PC-9 (cell line): Measurements from ENCODE around the gene CACNA1I. TPM values are rescaled to one million over a fixed set of nuclear protein-coding genes. Genes with fewer than 3 reads are reported as not detected.

Experiments used
- BruUV-seq: library from RNA; stranded (reverse); fragments of 400-500 nt; replicated peaks from 2 replicates; lab custom pipeline; 2021; lab: Mats Ljungman, UMichigan
- CTCF ChIA-PET: fragments of 300-600 bp; sonication (Branson Sonifier 250); formaldehyde crosslinking; loops from one replicate; lab custom pipeline; 2022; ENCODE audit warnings: antibody characterized with exemption; lab: Charles Lee
- POLR2A ChIA-PET: fragments of 300-600 bp; sonication (Branson Sonifier 250); formaldehyde crosslinking; loops from one replicate; lab custom pipeline; 2022; ENCODE audit warnings: antibody characterized with exemption; ENCODE audit not compliant: unreplicated experiment; lab: Charles Lee
- DNase-seq, 2 experiments: peaks; one replicate each; pipeline versions ENCODE4 v3.0.0 to v3.0.0-alpha.2; 2015 to 2022; ENCODE audit warnings: mixed read lengths in 1 of 2
- H2AFZ ChIP-seq: fragments of 200-600 bp; sonication (generic); 2 replicates; pipeline ENCODE4 v1.8.1; 2017; ENCODE audit warnings: antibody characterized with exemption
- H3F3A ChIP-seq: fragments of 200-600 bp; sonication (generic); 2 replicates; pipeline ENCODE4 v1.8.1; 2017; ENCODE audit warnings: antibody characterized with exemption, mild to moderate bottlenecking, low read depth; ENCODE audit not compliant: insufficient read depth
- H3K27ac ChIP-seq: fragments of 200-600 bp; sonication (generic); 2 replicates; pipeline ENCODE4 v1.6.1; 2016; ENCODE audit warnings: mixed run types
- H3K27me3 ChIP-seq: fragments of 200-600 bp; sonication (generic); 2 replicates; pipeline ENCODE4 v1.6.1; 2016; ENCODE audit warnings: low read depth, mixed run types; ENCODE audit not compliant: insufficient read depth
- H3K36me3 ChIP-seq: fragments of 200-600 bp; sonication (generic); 2 replicates; pipeline ENCODE4 v1.6.1; 2016; ENCODE audit warnings: low read depth, mixed run types
- H3K4me1 ChIP-seq: fragments of 200-600 bp; sonication (generic); replicated peaks from 2 replicates; pipeline ENCODE4 v1.6.1; 2016; ENCODE audit warnings: mixed run types; ENCODE audit not compliant: insufficient read depth
- H3K4me2 ChIP-seq: fragments of 200-600 bp; sonication (generic); 2 replicates; pipeline ENCODE4 v1.6.1; 2017; ENCODE audit warnings: mixed run types
- H3K4me3 ChIP-seq: fragments of 200-600 bp; sonication (generic); 2 replicates; pipeline ENCODE4 v1.6.1; 2016; ENCODE audit warnings: mixed run types
- H3K79me2 ChIP-seq: fragments of 200-600 bp; sonication (generic); 2 replicates; pipeline ENCODE4 v1.6.1; 2017; ENCODE audit warnings: low read depth, mixed run types
- H3K9me2 ChIP-seq: fragments of 200-600 bp; sonication (generic); 2 replicates; pipeline ENCODE4 v1.8.1; 2017; ENCODE audit warnings: mild to moderate bottlenecking; ENCODE audit not compliant: insufficient read depth
- H3K9me3 ChIP-seq: fragments of 200-600 bp; sonication (generic); 2 replicates; pipeline ENCODE4 v1.8.1; 2016; ENCODE audit warnings: low read depth; ENCODE audit not compliant: insufficient read depth
- H4K20me1 ChIP-seq: fragments of 200-600 bp; sonication (generic); 2 replicates; pipeline ENCODE4 v1.8.1; 2017; ENCODE audit not compliant: insufficient read depth
- CTCF ChIP-seq: fragments of 200-600 bp; sonication (generic); conservative IDR thresholded peaks from 2 replicates; pipeline ENCODE4 v1.6.1; 2017; ENCODE audit warnings: mixed run types, antibody characterized with exemption, mild to moderate bottlenecking, moderate library complexity
- EZH2 ChIP-seq: fragments of 200-600 bp; sonication (generic); IDR thresholded peaks from 2 replicates; pipeline ENCODE4 v1.8.0; 2017; ENCODE audit warnings: antibody characterized with exemption, low read depth
- intact Hi-C: fragments of 100-400 bp; cut with micrococcal nuclease; formaldehyde crosslinking; loops from one replicate; pipeline ENCODE4 v1.10.0; 2022; ENCODE audit not compliant: unreplicated experiment
- total RNA-seq: library from RNA; stranded (reverse); gene quantifications from 2 replicates; pipeline ENCODE4 v1.2.3, GENCODE V29; 2021

The CACNA1I gene
- total RNA-seq, 1 experiment from 2014 or later, result 2.8 TPM

- Histone ChIP-seq H3K36me3 (no peaks in the 10 kb centered on the region), H3K9me3 (no peaks in the 10 kb centered on the region), H3F3A (peaks cover 3% of the 10 kb centered on the region; the same call in 1 of the 2 replicates), H3K4me2 (0 out of 2 replicates have a peak overlapping the region, but pooled peaks have one; percentile 9), H3K4me3 (no peak overlapping the region), H3K79me2 (no peaks in the 10 kb centered on the region), H3K27ac (no peak overlapping the region), H4K20me1 (no peaks in the 10 kb centered on the region), H3K27me3 (no peaks in the 10 kb centered on the region), H3K9me2 (no peaks in the 10 kb centered on the region), H2AFZ (no peak overlapping the region), H3K4me1 (peaks cover 16% of the 10 kb centered on the region)
- peak; percentile 25 to 66 for DNase-seq
- POLR2A ChIA-PET, result no interaction called here
- intact Hi-C loops, result no loop called here
- no TSS peak for BruUV-seq
- TF ChIP-seq CTCF (no peak), EZH2 (no peak)
- CTCF ChIA-PET, result interaction anchor here (0.5 kb wide), 1 partner anchor 94 kb away, joined by 11 read pairs; no protein-coding TSS in a partner anchor
These were observed 83.2 kb downstream of the CACNA1I start for GRCh38 chr22:39653787-39654077.

- H3K27me3 ChIP-seq, result no peaks in the 10 kb centered on the region
- H3K4me1 ChIP-seq, result peaks cover 16% of the 10 kb centered on the region
- H3F3A ChIP-seq, result peaks cover 5% of the 10 kb centered on the region; the same call in 1 of the 2 replicates
- no peak overlapping the region for H3K4me2 ChIP-seq
- no peaks in the 10 kb centered on the region for H3K9me2 ChIP-seq
- ChIA-PET POLR2A (no interaction called here), CTCF (interaction anchor here (0.5 kb wide), 1 partner anchor 94 kb away, joined by 11 read pairs; no protein-coding TSS in a partner anchor)
- no peaks in the 10 kb centered on the region for H3K79me2 ChIP-seq
- no peaks in the 10 kb centered on the region for H3K9me3 ChIP-seq
- no peaks in the 10 kb centered on the region for H4K20me1 ChIP-seq
- no TSS peak for BruUV-seq
- TF ChIP-seq EZH2, result no peak
- TF ChIP-seq CTCF, result no peak
- no peak overlapping the region for H3K27ac ChIP-seq
- no peak overlapping the region for H2AFZ ChIP-seq
- H3K4me3 ChIP-seq, result no peak overlapping the region
- no peak for DNase-seq
- intact Hi-C loops, result no loop called here
- no peaks in the 10 kb centered on the region for H3K36me3 ChIP-seq
These were observed 83.8 kb downstream of the CACNA1I start for GRCh38 chr22:39654131-39654926.

- H3K9me2 ChIP-seq, result no peaks in the 10 kb centered on the region
- H3K36me3 ChIP-seq, result no peaks in the 10 kb centered on the region
- no peaks in the 10 kb centered on the region for H4K20me1 ChIP-seq
- no peaks in the 10 kb centered on the region for H3K27me3 ChIP-seq
- no peak overlapping the region for H3K4me3 ChIP-seq
- POLR2A ChIA-PET, result no interaction called here
- CTCF ChIA-PET, result no interaction called here
- TF ChIP-seq EZH2 (no peak), CTCF (no peak)
- H3K9me3 ChIP-seq, result no peaks in the 10 kb centered on the region
- no TSS peak for BruUV-seq
- intact Hi-C loops, result no loop called here
- no peak for DNase-seq
- H3K4me2 ChIP-seq, result no peak overlapping the region
- H3K27ac ChIP-seq, result no peak overlapping the region
- H3F3A ChIP-seq, result peaks cover 5% of the 10 kb centered on the region; the same call in 1 of the 2 replicates
- no peak overlapping the region for H2AFZ ChIP-seq
- H3K4me1 ChIP-seq, result peaks cover 16% of the 10 kb centered on the region
- H3K79me2 ChIP-seq, result no peaks in the 10 kb centered on the region
These were observed 84.5 kb downstream of the CACNA1I start for GRCh38 chr22:39655004-39655579.
